GM23338 (cell line): Measurements from ENCODE around the gene PCSK1. TPM values are rescaled to one million over a fixed set of nuclear protein-coding genes. Genes with fewer than 3 reads are reported as not detected.

Experiments
- ATAC-seq: fragments of 200-7000 bp; cut with Tn5 transposase; 3 replicates; pipeline ENCODE4 v1.9.1; 2020
- DNase-seq: peaks from one replicate; pipeline ENCODE4 v3.0.0-alpha.2; 2015; ENCODE audit warnings: low spot score
- H2AFZ ChIP-seq: fragments of 200-600 bp; sonication (generic); 2 replicates; pipeline ENCODE4 v1.8.0; 2016; ENCODE audit warnings: antibody characterized with exemption, mild to moderate bottlenecking, moderate library complexity
- H3F3A ChIP-seq: fragments of 200-600 bp; sonication (generic); replicated peaks from 2 replicates; pipeline ENCODE4 v1.8.0; 2017; ENCODE audit warnings: antibody characterized with exemption, mixed run types, low read depth
- H3K27ac ChIP-seq: fragments of 200-600 bp; sonication (generic); 2 replicates; pipeline ENCODE4 v1.6.1; 2016; ENCODE audit warnings: low read depth
- H3K27me3 ChIP-seq: fragments of 200-600 bp; sonication (generic); 2 replicates; pipeline ENCODE4 v1.8.0; 2016; ENCODE audit warnings: mild to moderate bottlenecking, mixed run types, moderate library complexity; ENCODE audit not compliant: insufficient read depth
- H3K36me3 ChIP-seq: fragments of 200-600 bp; sonication (generic); 2 replicates; pipeline ENCODE4 v1.8.0; 2016; ENCODE audit warnings: mild to moderate bottlenecking; ENCODE audit not compliant: insufficient read depth
- H3K4me1 ChIP-seq: fragments of 200-600 bp; sonication (generic); 2 replicates; pipeline ENCODE4 v1.8.0; 2016; ENCODE audit warnings: mild to moderate bottlenecking, moderate library complexity; ENCODE audit not compliant: insufficient read depth
- H3K4me2 ChIP-seq: fragments of 200-600 bp; sonication (generic); 2 replicates; pipeline ENCODE4 v1.7.1; 2017; ENCODE audit warnings: mixed run types
- H3K4me3 ChIP-seq: fragments of 200-600 bp; sonication (generic); 2 replicates; pipeline ENCODE4 v1.6.1; 2016; ENCODE audit warnings: mixed run types
- H3K79me2 ChIP-seq: fragments of 200-600 bp; sonication (generic); replicated peaks from 2 replicates; pipeline ENCODE4 v1.8.0; 2017; ENCODE audit warnings: mild to moderate bottlenecking; ENCODE audit not compliant: insufficient read depth
- H3K9me2 ChIP-seq: fragments of 200-600 bp; sonication (generic); 2 replicates; pipeline ENCODE4 v1.8.0; 2017; ENCODE audit not compliant: insufficient read depth
- H4K20me1 ChIP-seq: fragments of 200-600 bp; sonication (generic); replicated peaks from 2 replicates; pipeline ENCODE4 v1.8.0; 2017; ENCODE audit warnings: mild to moderate bottlenecking; ENCODE audit not compliant: insufficient read depth
- H3K27ac Mint-ChIP-seq: 2 replicates; pipeline ENCODE4 v1.8.0; 2020; ENCODE audit warnings: inconsistent platforms, mild to moderate bottlenecking, moderate library complexity, mixed read lengths
- H3K27me3 Mint-ChIP-seq: 3 replicates; pipeline ENCODE4 v1.8.0; 2022; ENCODE audit warnings: low read depth, mild to moderate bottlenecking, moderate library complexity, mixed read lengths, inconsistent platforms; ENCODE audit not compliant: insufficient read depth, poor library complexity
- H3K36me3 Mint-ChIP-seq: 3 replicates; pipeline ENCODE4 v1.8.0; 2021; ENCODE audit warnings: low read depth, mild to moderate bottlenecking, inconsistent platforms, moderate library complexity, mixed read lengths
- H3K4me1 Mint-ChIP-seq: 3 replicates; pipeline ENCODE4 v1.8.0; 2020; ENCODE audit warnings: mild to moderate bottlenecking, inconsistent platforms, mixed read lengths
- H3K4me3 Mint-ChIP-seq: 3 replicates; pipeline ENCODE4 v1.8.0; 2021; ENCODE audit warnings: moderate library complexity, mild to moderate bottlenecking, inconsistent platforms, mixed read lengths
- H3K9me3 Mint-ChIP-seq: 3 replicates; pipeline ENCODE4 v1.8.0; 2020; ENCODE audit warnings: moderate library complexity, mild to moderate bottlenecking, inconsistent platforms, mixed read lengths
- CREB1 ChIP-seq: fragments of 250-450 bp; sonication (Bioruptor Pico); IDR thresholded peaks from 2 replicates; pipeline ENCODE4 v1.5.0; 2020; ENCODE audit warnings: low read depth, mild to moderate bottlenecking, moderate library complexity
- EZH2 ChIP-seq: fragments of 200-600 bp; sonication (generic); IDR thresholded peaks from one replicate; pipeline ENCODE4 v1.8.0; 2017; ENCODE audit warnings: antibody characterized with exemption, mild to moderate bottlenecking, low read depth; ENCODE audit not compliant: unreplicated experiment
- EZH2phosphoT487 ChIP-seq: fragments of 200-600 bp; sonication (generic); IDR thresholded peaks from one replicate; pipeline ENCODE4 v1.8.1; 2018; ENCODE audit warnings: antibody characterized with exemption; ENCODE audit not compliant: unreplicated experiment
- ZNF114 ChIP-seq: fragments of 250-450 bp; sonication (Bioruptor Pico); IDR thresholded peaks from 2 replicates; pipeline ENCODE4 v1.5.0; 2020; ENCODE audit warnings: mild to moderate bottlenecking, moderate library complexity
- polyA plus RNA-seq: library from polyadenylated mRNA; unstranded; fragments of >200 nt; fragmentation: Nextera tagmentation; extraction: Ambion mirVana; gene quantifications from 2 replicates; pipeline ENCODE4 v1.2.1, GENCODE V29; 2016
- total RNA-seq: library from RNA; depleted of rRNA; stranded (reverse); fragments of >200 nt; shearing (Covaris generic); gene quantifications from 2 replicates; pipeline ENCODE4 v1.2.3, GENCODE V29; 2014
- TF ChIP-seq, protein P1 (sequence below), 2 experiments: fragments of 200-600 bp in 1 of 2; sonication (generic) in 1 of 2; conservative IDR thresholded peaks; 2 replicates each; pipeline versions ENCODE4 v1.5.1 to v1.6.1; 2016 to 2017; ENCODE audit warnings: antibody characterized with exemption in 2 of 2, low read depth in 2 of 2, mild to moderate bottlenecking in 2 of 2, moderate library complexity in 1 of 2
- TF ChIP-seq, protein P2 (sequence below): IDR thresholded peaks from 2 replicates; pipeline ENCODE4 v1.6.1; 2016; ENCODE audit warnings: antibody characterized with exemption
- TF ChIP-seq, protein P3 (sequence below): IDR thresholded peaks from one replicate; pipeline ENCODE4 v1.6.1; 2018; ENCODE audit warnings: antibody characterized with exemption; ENCODE audit not compliant: unreplicated experiment
- TF ChIP-seq, protein P4 (sequence below): fragments of 250-450 bp; sonication (Bioruptor Pico); IDR thresholded peaks from 2 replicates; pipeline ENCODE4 v1.5.0; 2020; ENCODE audit warnings: mild to moderate bottlenecking, moderate library complexity

The PCSK1 gene
- total and polyA plus RNA-seq, 2 experiments from 2014 or later, result 2.3 to 2.7 TPM

DNA sequence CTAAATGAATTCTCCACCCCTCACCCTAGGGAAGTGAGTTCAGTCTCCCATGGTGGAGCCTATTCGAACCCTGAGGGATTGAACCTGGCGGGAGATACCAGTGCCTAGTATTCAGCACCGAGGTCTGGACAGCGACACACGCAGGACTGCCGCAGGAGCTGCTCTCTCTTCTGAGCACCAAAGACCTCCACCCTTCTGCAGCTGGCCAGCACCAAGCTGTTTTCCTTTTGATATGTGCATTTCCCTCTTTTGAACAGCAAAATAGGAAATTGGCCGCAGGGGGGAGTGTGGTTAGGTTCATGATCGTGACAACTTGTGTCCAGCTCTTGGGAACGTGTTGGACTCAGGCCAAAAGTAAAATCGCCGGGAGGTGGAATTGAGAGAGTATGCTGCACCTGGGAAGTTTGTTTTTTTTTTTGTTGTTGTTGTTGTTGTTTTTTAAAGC lies 1.2 kb upstream of the PCSK1 start:
- Histone ChIP-seq H3K4me2 (peak overlapping the region; percentile 99), H3F3A (no peaks in the 10 kb centered on the region), H2AFZ (no peak overlapping the region), H3K4me3 (peak overlapping the region; percentile 89), H3K27me3 (peaks cover 59% of the 10 kb centered on the region), H3K36me3 (no peaks in the 10 kb centered on the region), H3K27ac (no peak overlapping the region), H3K9me2 (no peaks in the 10 kb centered on the region), H4K20me1 (no peaks in the 10 kb centered on the region; the same call in 1 of the 2 replicates), H3K79me2 (no peaks in the 10 kb centered on the region), H3K4me1 (peaks cover 44% of the 10 kb centered on the region)
- DNase-seq (peak; percentile 93), ATAC-seq (peak; percentile 78)
- H3K27ac Mint-ChIP-seq, result no peak overlapping the region
- no peaks in the 10 kb centered on the region for H3K9me3 Mint-ChIP-seq
- H3K4me1 Mint-ChIP-seq, result peaks cover 37% of the 10 kb centered on the region
- H3K27me3 Mint-ChIP-seq, result peaks cover 40% of the 10 kb centered on the region
- peak overlapping the region; percentile 91 for H3K4me3 Mint-ChIP-seq
- no peaks in the 10 kb centered on the region for H3K36me3 Mint-ChIP-seq
- TF ChIP-seq ZNF114 (CRISPR knock-in tag), result peak; percentile 73; the same call in 1 of the 2 replicates
- no peak for TF ChIP-seq EZH2
- no peak for TF ChIP-seq EZH2phosphoT487
- peak; percentile 44; the same call in 1 of the 2 replicates for TF ChIP-seq CREB1 (CRISPR knock-in tag)
- TF ChIP-seq, protein P1, sequence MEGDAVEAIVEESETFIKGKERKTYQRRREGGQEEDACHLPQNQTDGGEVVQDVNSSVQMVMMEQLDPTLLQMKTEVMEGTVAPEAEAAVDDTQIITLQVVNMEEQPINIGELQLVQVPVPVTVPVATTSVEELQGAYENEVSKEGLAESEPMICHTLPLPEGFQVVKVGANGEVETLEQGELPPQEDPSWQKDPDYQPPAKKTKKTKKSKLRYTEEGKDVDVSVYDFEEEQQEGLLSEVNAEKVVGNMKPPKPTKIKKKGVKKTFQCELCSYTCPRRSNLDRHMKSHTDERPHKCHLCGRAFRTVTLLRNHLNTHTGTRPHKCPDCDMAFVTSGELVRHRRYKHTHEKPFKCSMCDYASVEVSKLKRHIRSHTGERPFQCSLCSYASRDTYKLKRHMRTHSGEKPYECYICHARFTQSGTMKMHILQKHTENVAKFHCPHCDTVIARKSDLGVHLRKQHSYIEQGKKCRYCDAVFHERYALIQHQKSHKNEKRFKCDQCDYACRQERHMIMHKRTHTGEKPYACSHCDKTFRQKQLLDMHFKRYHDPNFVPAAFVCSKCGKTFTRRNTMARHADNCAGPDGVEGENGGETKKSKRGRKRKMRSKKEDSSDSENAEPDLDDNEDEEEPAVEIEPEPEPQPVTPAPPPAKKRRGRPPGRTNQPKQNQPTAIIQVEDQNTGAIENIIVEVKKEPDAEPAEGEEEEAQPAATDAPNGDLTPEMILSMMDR (conservative IDR thresholded peaks at IDR 0.05; ENCODE audit: low read depth in 2 of 2), result peak in 1 of 2 experiments; percentile 33; a peak in 2 of 4 replicates
- TF ChIP-seq, protein P2, sequence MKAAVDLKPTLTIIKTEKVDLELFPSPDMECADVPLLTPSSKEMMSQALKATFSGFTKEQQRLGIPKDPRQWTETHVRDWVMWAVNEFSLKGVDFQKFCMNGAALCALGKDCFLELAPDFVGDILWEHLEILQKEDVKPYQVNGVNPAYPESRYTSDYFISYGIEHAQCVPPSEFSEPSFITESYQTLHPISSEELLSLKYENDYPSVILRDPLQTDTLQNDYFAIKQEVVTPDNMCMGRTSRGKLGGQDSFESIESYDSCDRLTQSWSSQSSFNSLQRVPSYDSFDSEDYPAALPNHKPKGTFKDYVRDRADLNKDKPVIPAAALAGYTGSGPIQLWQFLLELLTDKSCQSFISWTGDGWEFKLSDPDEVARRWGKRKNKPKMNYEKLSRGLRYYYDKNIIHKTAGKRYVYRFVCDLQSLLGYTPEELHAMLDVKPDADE, result 0 out of 2 replicates have a peak, but pooled peaks have one; percentile 16
- TF ChIP-seq, protein P3, sequence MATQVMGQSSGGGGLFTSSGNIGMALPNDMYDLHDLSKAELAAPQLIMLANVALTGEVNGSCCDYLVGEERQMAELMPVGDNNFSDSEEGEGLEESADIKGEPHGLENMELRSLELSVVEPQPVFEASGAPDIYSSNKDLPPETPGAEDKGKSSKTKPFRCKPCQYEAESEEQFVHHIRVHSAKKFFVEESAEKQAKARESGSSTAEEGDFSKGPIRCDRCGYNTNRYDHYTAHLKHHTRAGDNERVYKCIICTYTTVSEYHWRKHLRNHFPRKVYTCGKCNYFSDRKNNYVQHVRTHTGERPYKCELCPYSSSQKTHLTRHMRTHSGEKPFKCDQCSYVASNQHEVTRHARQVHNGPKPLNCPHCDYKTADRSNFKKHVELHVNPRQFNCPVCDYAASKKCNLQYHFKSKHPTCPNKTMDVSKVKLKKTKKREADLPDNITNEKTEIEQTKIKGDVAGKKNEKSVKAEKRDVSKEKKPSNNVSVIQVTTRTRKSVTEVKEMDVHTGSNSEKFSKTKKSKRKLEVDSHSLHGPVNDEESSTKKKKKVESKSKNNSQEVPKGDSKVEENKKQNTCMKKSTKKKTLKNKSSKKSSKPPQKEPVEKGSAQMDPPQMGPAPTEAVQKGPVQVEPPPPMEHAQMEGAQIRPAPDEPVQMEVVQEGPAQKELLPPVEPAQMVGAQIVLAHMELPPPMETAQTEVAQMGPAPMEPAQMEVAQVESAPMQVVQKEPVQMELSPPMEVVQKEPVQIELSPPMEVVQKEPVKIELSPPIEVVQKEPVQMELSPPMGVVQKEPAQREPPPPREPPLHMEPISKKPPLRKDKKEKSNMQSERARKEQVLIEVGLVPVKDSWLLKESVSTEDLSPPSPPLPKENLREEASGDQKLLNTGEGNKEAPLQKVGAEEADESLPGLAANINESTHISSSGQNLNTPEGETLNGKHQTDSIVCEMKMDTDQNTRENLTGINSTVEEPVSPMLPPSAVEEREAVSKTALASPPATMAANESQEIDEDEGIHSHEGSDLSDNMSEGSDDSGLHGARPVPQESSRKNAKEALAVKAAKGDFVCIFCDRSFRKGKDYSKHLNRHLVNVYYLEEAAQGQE, result peak; percentile 96
- TF ChIP-seq, protein P4, sequence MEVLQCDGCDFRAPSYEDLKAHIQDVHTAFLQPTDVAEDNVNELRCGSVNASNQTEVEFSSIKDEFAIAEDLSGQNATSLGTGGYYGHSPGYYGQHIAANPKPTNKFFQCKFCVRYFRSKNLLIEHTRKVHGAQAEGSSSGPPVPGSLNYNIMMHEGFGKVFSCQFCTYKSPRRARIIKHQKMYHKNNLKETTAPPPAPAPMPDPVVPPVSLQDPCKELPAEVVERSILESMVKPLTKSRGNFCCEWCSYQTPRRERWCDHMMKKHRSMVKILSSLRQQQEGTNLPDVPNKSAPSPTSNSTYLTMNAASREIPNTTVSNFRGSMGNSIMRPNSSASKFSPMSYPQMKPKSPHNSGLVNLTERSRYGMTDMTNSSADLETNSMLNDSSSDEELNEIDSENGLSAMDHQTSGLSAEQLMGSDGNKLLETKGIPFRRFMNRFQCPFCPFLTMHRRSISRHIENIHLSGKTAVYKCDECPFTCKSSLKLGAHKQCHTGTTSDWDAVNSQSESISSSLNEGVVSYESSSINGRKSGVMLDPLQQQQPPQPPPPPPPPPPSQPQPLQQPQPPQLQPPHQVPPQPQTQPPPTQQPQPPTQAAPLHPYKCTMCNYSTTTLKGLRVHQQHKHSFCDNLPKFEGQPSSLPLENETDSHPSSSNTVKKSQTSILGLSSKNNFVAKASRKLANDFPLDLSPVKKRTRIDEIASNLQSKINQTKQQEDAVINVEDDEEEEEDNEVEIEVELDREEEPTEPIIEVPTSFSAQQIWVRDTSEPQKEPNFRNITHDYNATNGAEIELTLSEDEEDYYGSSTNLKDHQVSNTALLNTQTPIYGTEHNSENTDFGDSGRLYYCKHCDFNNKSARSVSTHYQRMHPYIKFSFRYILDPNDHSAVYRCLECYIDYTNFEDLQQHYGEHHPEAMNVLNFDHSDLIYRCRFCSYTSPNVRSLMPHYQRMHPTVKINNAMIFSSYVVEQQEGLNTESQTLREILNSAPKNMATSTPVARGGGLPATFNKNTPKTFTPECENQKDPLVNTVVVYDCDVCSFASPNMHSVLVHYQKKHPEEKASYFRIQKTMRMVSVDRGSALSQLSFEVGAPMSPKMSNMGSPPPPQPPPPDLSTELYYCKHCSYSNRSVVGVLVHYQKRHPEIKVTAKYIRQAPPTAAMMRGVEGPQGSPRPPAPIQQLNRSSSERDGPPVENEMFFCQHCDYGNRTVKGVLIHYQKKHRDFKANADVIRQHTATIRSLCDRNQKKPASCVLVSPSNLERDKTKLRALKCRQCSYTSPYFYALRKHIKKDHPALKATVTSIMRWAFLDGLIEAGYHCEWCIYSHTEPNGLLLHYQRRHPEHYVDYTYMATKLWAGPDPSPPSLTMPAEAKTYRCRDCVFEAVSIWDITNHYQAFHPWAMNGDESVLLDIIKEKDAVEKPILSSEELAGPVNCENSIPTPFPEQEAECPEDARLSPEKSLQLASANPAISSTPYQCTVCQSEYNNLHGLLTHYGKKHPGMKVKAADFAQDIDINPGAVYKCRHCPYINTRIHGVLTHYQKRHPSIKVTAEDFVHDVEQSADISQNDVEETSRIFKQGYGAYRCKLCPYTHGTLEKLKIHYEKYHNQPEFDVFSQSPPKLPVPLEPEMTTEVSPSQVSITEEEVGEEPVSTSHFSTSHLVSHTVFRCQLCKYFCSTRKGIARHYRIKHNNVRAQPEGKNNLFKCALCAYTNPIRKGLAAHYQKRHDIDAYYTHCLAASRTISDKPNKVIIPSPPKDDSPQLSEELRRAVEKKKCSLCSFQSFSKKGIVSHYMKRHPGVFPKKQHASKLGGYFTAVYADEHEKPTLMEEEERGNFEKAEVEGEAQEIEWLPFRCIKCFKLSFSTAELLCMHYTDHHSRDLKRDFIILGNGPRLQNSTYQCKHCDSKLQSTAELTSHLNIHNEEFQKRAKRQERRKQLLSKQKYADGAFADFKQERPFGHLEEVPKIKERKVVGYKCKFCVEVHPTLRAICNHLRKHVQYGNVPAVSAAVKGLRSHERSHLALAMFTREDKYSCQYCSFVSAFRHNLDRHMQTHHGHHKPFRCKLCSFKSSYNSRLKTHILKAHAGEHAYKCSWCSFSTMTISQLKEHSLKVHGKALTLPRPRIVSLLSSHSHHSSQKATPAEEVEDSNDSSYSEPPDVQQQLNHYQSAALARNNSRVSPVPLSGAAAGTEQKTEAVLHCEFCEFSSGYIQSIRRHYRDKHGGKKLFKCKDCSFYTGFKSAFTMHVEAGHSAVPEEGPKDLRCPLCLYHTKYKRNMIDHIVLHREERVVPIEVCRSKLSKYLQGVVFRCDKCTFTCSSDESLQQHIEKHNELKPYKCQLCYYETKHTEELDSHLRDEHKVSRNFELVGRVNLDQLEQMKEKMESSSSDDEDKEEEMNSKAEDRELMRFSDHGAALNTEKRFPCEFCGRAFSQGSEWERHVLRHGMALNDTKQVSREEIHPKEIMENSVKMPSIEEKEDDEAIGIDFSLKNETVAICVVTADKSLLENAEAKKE (CRISPR knock-in tag), result peak; percentile 96
